Hepatocyte (in vitro differentiated cells): ENCODE data around the gene GCLC. TPM values are rescaled to one million over a fixed set of nuclear protein-coding genes. Genes with fewer than 3 reads are reported as not detected.
"Not testable (repeated sequence)": the region's sequence is repeated elsewhere in the genome, so short reads cannot be mapped to it uniquely, and the experiment has no call there.

Experiments
- DNase-seq: peaks from one replicate; pipeline ENCODE4 v3.0.0-alpha.2; 2016; ENCODE audit warnings: low spot score
- H2AFZ ChIP-seq: fragments of 200-600 bp; sonication (generic); 2 replicates; pipeline ENCODE4 v1.6.0; 2016; ENCODE audit warnings: antibody characterized with exemption, mild to moderate bottlenecking
- H3K27ac ChIP-seq: fragments of 200-600 bp; sonication (generic); 2 replicates; pipeline ENCODE4 v1.5.1; 2016; ENCODE audit warnings: mild to moderate bottlenecking
- H3K27me3 ChIP-seq: fragments of 200-600 bp; sonication (generic); 2 replicates; pipeline ENCODE4 v1.6.1; 2016
- H3K36me3 ChIP-seq: fragments of 200-600 bp; sonication (generic); replicated peaks from 2 replicates; pipeline ENCODE4 v1.5.1; 2016; ENCODE audit warnings: low read depth; ENCODE audit not compliant: insufficient read depth
- H3K4me1 ChIP-seq: fragments of 200-600 bp; sonication (generic); 2 replicates; pipeline ENCODE4 v1.5.1; 2016; ENCODE audit warnings: mild to moderate bottlenecking, moderate library complexity; ENCODE audit not compliant: insufficient read depth
- H3K4me2 ChIP-seq: fragments of 200-600 bp; sonication (generic); 2 replicates; pipeline ENCODE4 v1.6.0; 2016
- H3K4me3 ChIP-seq: fragments of 200-600 bp; sonication (generic); 2 replicates; pipeline ENCODE4 v1.5.1; 2016; ENCODE audit warnings: mild to moderate bottlenecking
- H3K79me2 ChIP-seq: fragments of 200-600 bp; sonication (generic); 2 replicates; pipeline ENCODE4 v1.6.0; 2017; ENCODE audit warnings: mild to moderate bottlenecking
- H3K9me2 ChIP-seq: fragments of 200-600 bp; sonication (generic); replicated peaks from 2 replicates; pipeline ENCODE4 v1.6.0; 2017; ENCODE audit warnings: mild to moderate bottlenecking; ENCODE audit not compliant: insufficient read depth
- H3K9me3 ChIP-seq: fragments of 200-600 bp; sonication (generic); 2 replicates; pipeline ENCODE4 v1.5.1; 2016; ENCODE audit warnings: low read depth, mild to moderate bottlenecking
- H4K20me1 ChIP-seq: fragments of 200-600 bp; sonication (generic); 2 replicates; pipeline ENCODE4 v1.6.0; 2016; ENCODE audit warnings: mild to moderate bottlenecking; ENCODE audit not compliant: insufficient read depth, poor library complexity, severe bottlenecking
- EZH2 ChIP-seq: fragments of 200-600 bp; sonication (generic); IDR thresholded peaks from 2 replicates; pipeline ENCODE4 v1.6.1; 2016; ENCODE audit warnings: antibody characterized with exemption, mild to moderate bottlenecking, borderline replicate concordance
- EZH2phosphoT487 ChIP-seq: fragments of 200-600 bp; sonication (generic); IDR thresholded peaks from one replicate; pipeline ENCODE4 v1.6.1; 2018; ENCODE audit warnings: antibody characterized with exemption, mild to moderate bottlenecking, low read depth, moderate library complexity; ENCODE audit not compliant: unreplicated experiment, severe bottlenecking
- WGBS: methylation state at CpG from one replicate; pipeline ENCODE4 v1.1.6; 2016; ENCODE audit warnings: low lambda C conversion rate; ENCODE audit errors: missing lambda C conversion rate; 5-methylcytosine and 5-hydroxymethylcytosine counted together
- polyA plus RNA-seq: library from polyadenylated mRNA; unstranded; fragments of >200 nt; fragmentation: Nextera tagmentation; extraction: Ambion mirVana; gene quantifications from 2 replicates; pipeline ENCODE4 v1.2.1, GENCODE V29; 2016
- total RNA-seq: library from RNA; depleted of rRNA; stranded (reverse); fragments of >200 nt; gene quantifications from 2 replicates; pipeline ENCODE4 v1.2.3, GENCODE V29; 2014
- TF ChIP-seq, protein P1 (sequence below): fragments of 200-600 bp; sonication (generic); IDR thresholded peaks from 2 replicates; pipeline ENCODE4 v1.5.1; 2016; ENCODE audit warnings: antibody characterized with exemption, mild to moderate bottlenecking; ENCODE audit not compliant: poor library complexity

The GCLC gene
- total and polyA plus RNA-seq, 2 experiments from 2014 or later, result 21.9 to 52.6 TPM

DNA sequence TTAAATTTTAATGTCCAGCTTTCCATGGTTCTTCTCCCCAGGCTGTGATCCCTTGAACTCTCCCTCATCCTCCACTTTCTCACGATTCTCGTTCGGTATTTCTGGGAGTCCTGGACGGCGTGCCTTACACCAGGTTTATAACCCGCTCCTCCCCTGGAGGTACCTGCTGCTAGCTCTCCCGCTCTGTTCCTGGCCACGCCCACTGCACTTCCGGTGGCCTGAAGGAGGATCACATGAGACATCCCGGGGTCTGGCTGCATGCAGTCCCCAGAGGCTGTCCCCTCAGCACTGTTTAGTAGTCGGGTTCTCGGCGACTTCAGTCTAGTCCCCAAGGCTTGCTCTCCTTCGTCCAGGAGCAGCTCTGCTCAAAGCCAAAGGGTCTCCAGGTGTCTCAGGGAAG lies 28.4 kb upstream of the GCLC start:
- WGBS, result 85% methylated on average over 14 of the region's 14 CpGs
- TF ChIP-seq EZH2 (no peak), EZH2phosphoT487 (no peak)
- TF ChIP-seq, protein P1, sequence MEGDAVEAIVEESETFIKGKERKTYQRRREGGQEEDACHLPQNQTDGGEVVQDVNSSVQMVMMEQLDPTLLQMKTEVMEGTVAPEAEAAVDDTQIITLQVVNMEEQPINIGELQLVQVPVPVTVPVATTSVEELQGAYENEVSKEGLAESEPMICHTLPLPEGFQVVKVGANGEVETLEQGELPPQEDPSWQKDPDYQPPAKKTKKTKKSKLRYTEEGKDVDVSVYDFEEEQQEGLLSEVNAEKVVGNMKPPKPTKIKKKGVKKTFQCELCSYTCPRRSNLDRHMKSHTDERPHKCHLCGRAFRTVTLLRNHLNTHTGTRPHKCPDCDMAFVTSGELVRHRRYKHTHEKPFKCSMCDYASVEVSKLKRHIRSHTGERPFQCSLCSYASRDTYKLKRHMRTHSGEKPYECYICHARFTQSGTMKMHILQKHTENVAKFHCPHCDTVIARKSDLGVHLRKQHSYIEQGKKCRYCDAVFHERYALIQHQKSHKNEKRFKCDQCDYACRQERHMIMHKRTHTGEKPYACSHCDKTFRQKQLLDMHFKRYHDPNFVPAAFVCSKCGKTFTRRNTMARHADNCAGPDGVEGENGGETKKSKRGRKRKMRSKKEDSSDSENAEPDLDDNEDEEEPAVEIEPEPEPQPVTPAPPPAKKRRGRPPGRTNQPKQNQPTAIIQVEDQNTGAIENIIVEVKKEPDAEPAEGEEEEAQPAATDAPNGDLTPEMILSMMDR, result no peak

DNA sequence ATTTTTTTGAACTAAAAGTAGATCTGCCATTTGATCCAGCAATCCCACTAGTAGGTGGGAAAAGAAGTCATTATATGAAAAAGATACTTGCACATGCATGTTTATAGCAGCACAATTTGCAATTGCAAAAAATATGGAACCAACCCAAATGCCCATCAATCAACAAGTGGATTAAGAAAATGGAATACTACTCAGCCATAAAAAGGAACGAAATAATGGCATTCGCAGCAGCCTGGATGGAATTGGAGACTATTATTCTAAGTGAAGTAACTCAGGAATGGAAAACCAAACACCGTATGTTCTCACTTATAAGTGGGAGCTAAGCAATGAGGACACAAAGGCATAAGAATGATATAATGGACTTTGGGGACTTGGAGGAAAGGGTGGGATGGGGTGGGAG lies 27.5 kb upstream of the GCLC start:
- 98% methylated on average over 3 of the region's 3 CpGs for WGBS
- H3K27me3 ChIP-seq, H3K4me1 ChIP-seq, H3K9me2 ChIP-seq, H3K4me2 ChIP-seq, H2AFZ ChIP-seq, H4K20me1 ChIP-seq, H3K27ac ChIP-seq, H3K4me3 ChIP-seq, H3K79me2 ChIP-seq, DNase-seq, H3K36me3 ChIP-seq, H3K9me3 ChIP-seq: not testable (repeated sequence)

More for the DNA sequence above, 28.4 kb upstream of the GCLC start:
- no peaks in the 10 kb centered on the region for H4K20me1 ChIP-seq
- DNase-seq, result no peak
- no peak overlapping the region for H3K4me2 ChIP-seq
- no peak overlapping the region for H3K4me3 ChIP-seq
- no peak overlapping the region for H2AFZ ChIP-seq
- no peaks in the 10 kb centered on the region for H3K27me3 ChIP-seq
- H3K79me2 ChIP-seq, result no peaks in the 10 kb centered on the region
- no peaks in the 10 kb centered on the region for H3K4me1 ChIP-seq
- no peaks in the 10 kb centered on the region for H3K9me2 ChIP-seq
- H3K9me3 ChIP-seq, result no peaks in the 10 kb centered on the region
- H3K27ac ChIP-seq, result no peak overlapping the region
- no peaks in the 10 kb centered on the region for H3K36me3 ChIP-seq

DNA sequence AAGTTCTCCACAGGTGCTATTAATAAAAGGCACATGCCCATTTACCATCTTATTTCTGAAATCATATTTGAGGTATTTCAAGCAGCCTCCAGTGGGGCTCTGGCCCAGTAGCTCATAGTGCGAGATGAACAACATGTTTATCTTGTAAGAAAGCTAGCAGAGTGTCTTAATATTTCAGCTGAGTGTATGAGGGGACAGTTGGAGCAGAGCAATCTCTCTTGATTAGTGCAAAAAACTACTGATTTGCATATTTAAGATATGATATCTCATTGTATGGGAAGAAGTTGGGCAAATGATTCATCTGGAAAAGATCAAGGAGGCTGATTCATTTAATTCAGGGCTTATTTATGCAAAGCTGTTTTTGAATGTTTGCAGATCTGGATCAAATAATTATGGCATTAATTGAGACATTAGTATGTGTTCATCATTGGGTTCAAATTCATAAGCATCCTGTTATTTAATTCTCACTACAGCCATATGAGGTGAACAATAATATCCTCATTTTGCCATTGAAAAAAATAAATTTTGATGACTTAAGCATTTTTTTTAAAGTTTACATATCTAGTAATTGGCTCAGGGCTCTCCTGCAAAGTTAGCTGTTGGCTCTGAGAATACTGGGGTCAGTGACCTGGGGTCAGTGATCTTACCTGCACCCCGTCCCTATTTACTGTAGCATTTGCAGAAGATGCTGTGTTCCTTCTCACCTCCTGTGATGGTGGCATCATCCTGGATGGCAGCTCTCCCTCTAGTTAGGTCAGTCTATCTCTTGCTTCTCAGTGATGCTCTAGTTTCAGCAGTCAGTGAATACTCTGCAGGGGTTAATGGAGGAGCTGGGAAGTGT lies 24.1 kb upstream of the GCLC start:
- WGBS, result 85% methylated on average over 2 of the region's 2 CpGs
- H3K4me2 ChIP-seq, result no peak overlapping the region
- no peaks in the 10 kb centered on the region for H3K27me3 ChIP-seq
- no peak overlapping the region for H3K27ac ChIP-seq
- H3K9me3 ChIP-seq, result no peaks in the 10 kb centered on the region
- peaks cover 5% of the 10 kb centered on the region for H3K4me1 ChIP-seq
- no peak for DNase-seq
- no peak for TF ChIP-seq EZH2phosphoT487
- TF ChIP-seq, protein P1, result no peak
- no peak for TF ChIP-seq EZH2
- no peak overlapping the region for H3K4me3 ChIP-seq
- H3K36me3 ChIP-seq, result no peaks in the 10 kb centered on the region
- H3K9me2 ChIP-seq, result no peaks in the 10 kb centered on the region
- H3K79me2 ChIP-seq, result no peaks in the 10 kb centered on the region
- no peak overlapping the region for H2AFZ ChIP-seq
- H4K20me1 ChIP-seq, result no peaks in the 10 kb centered on the region

DNA sequence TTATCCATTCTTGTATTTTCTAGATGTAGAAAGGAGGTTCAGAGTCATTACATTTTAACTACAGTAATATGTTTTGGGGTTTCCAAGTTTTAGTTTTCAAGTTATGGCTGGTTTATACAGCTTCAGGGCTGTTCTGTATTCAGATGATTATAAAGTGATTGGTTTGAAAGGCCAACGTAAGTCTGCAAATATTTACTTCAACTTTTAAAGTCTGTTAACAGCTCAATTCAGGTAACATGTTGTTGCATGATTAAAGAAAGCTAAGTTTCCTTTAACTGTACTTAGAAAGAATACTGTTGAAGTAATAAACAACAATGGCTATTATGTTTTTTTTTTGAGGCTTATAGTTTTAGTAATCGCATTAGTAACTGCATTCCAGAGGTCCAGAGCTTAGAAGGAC lies 22.8 kb upstream of the GCLC start:
- WGBS, result 49% methylated on average over 2 of the region's 2 CpGs
- Histone ChIP-seq H2AFZ (peak overlapping the region; percentile 19), H3K27me3 (no peaks in the 10 kb centered on the region), H3K9me3 (no peaks in the 10 kb centered on the region), H3K4me3 (no peak overlapping the region), H3K36me3 (no peaks in the 10 kb centered on the region), H3K4me2 (peak overlapping the region; percentile 36), H3K27ac (peak overlapping the region; percentile 48), H3K9me2 (no peaks in the 10 kb centered on the region), H3K79me2 (no peaks in the 10 kb centered on the region), H3K4me1 (peaks cover 5% of the 10 kb centered on the region), H4K20me1 (no peaks in the 10 kb centered on the region)
- TF ChIP-seq, protein P1, result no peak
- TF ChIP-seq EZH2 (no peak), EZH2phosphoT487 (no peak)
- no peak for DNase-seq
